Suppressor macrophage (primary cell): ENCODE results near the gene IGFN1.

Experiments used
- DNase-seq, 4 experiments: peaks; one replicate each; pipeline ENCODE4 v3.0.0-alpha.2; 2020 to 2022

The IGFN1 gene

GRCh38 chr1:201163707-201164106, 26.9 kb upstream of the IGFN1 start:
- no peak for DNase-seq

GRCh38 chr1:201164645-201165044, 26.0 kb upstream of the IGFN1 start:
- no peak for DNase-seq

GRCh38 chr1:201167041-201167991, 23.3 kb upstream of the IGFN1 start:
- no peak for DNase-seq

GRCh38 chr1:201169203-201169602, 21.4 kb upstream of the IGFN1 start:
- peak in 3 of 4 experiments; percentile 47 to 57 (median 51) for DNase-seq

GRCh38 chr1:201169971-201170532, 20.6 kb upstream of the IGFN1 start:
- DNase-seq, result no peak

- DNase-seq, result peak; percentile 84 to 93 (median 90)
Measured at GRCh38 chr1:201170533-201171062, 20.0 kb upstream of the IGFN1 start.

GRCh38 chr1:201171063-201172036, 19.3 kb upstream of the IGFN1 start:
- peak; percentile 44 to 78 (median 62) for DNase-seq

- no peak for DNase-seq
Measured at GRCh38 chr1:201172326-201172725, 18.3 kb upstream of the IGFN1 start.

GRCh38 chr1:201172999-201173610, 17.5 kb upstream of the IGFN1 start:
- DNase-seq, result peak; percentile 59 to 82 (median 72)

GRCh38 chr1:201173736-201174135, 16.9 kb upstream of the IGFN1 start:
- DNase-seq, result no peak

GRCh38 chr1:201175820-201176500, 14.7 kb upstream of the IGFN1 start:
- DNase-seq, result no peak

- DNase-seq, result no peak
Measured at GRCh38 chr1:201176940-201177339, 13.7 kb upstream of the IGFN1 start.

GRCh38 chr1:201178718-201179117, 11.9 kb upstream of the IGFN1 start:
- DNase-seq, result no peak

- DNase-seq, result peak in 2 of 4 experiments; percentile 33 to 50
Measured at GRCh38 chr1:201180141-201180540, 10.5 kb upstream of the IGFN1 start.

- no peak for DNase-seq
Measured at GRCh38 chr1:201180901-201181300, 9.7 kb upstream of the IGFN1 start.

- peak in 2 of 4 experiments; percentile 16 to 20 for DNase-seq
Measured at GRCh38 chr1:201181323-201181722, 9.3 kb upstream of the IGFN1 start.

- DNase-seq, result no peak
Measured at GRCh38 chr1:201181726-201182125, 8.9 kb upstream of the IGFN1 start.

GRCh38 chr1:201183209-201183608, 7.4 kb upstream of the IGFN1 start:
- no peak for DNase-seq

GRCh38 chr1:201183753-201184152, 6.9 kb upstream of the IGFN1 start:
- DNase-seq, result no peak

GRCh38 chr1:201184307-201185122, 6.1 kb upstream of the IGFN1 start:
- peak in 3 of 4 experiments; percentile 31 to 36 (median 35) for DNase-seq

- DNase-seq, result no peak
Measured at GRCh38 chr1:201185123-201185453, 5.5 kb upstream of the IGFN1 start.
